H1 (cell line): ENCODE results near the gene MRGPRX2. TPM values are rescaled to one million over a fixed set of nuclear protein-coding genes. Genes with fewer than 3 reads are reported as not detected.

ENCODE experiments used
- CTCF ChIA-PET: fragments of 300-600 bp; sonication (Branson Sonifier 250); formaldehyde crosslinking; loops from one replicate; lab custom pipeline; 2021; ENCODE audit not compliant: partially characterized antibody; lab: Charles Lee
- POLR2A ChIA-PET: fragments of 300-600 bp; sonication (Branson Sonifier 250); formaldehyde crosslinking; loops from one replicate; lab custom pipeline; 2021; ENCODE audit warnings: inconsistent platforms; ENCODE audit not compliant: partially characterized antibody; lab: Charles Lee
- DNase-seq, 2 experiments: peaks; one replicate each; pipeline versions ENCODE4 v3.0.0 to v3.0.0-alpha.2; 2010 to 2022; ENCODE audit warnings: low spot score in 2 of 2, low read depth in 1 of 2, mixed read lengths in 1 of 2
- FAIRE-seq: peaks from 2 replicates; lab custom pipeline; 2011; peaks lifted over from hg19 to GRCh38; lab: Jason Lieb, UNC
- H2AFZ ChIP-seq: 2 replicates; pipeline ENCODE4 v1.8.1; 2012; ENCODE audit warnings: low read length, inconsistent platforms
- H2AK5ac ChIP-seq: 2 replicates; pipeline ENCODE4 v1.6.1; 2013; ENCODE audit warnings: low read depth, low read length
- H2BK120ac ChIP-seq: replicated peaks from 2 replicates; pipeline ENCODE3; 2013; ENCODE audit warnings: low read depth, low read length, inconsistent platforms
- H2BK12ac ChIP-seq: 2 replicates; pipeline ENCODE4 v1.6.1; 2013; ENCODE audit warnings: low read depth, low read length
- H2BK15ac ChIP-seq: 2 replicates; pipeline ENCODE4 v1.6.1; 2013; ENCODE audit warnings: low read length
- H2BK20ac ChIP-seq: 2 replicates; pipeline ENCODE4 v1.6.1; 2013; ENCODE audit warnings: low read length
- H2BK5ac ChIP-seq: 2 replicates; pipeline ENCODE4 v1.6.1; 2013; ENCODE audit warnings: low read depth, low read length
- H3K14ac ChIP-seq: 2 replicates; pipeline ENCODE4 v1.6.1; 2013; ENCODE audit warnings: inconsistent platforms; ENCODE audit not compliant: insufficient read length
- H3K18ac ChIP-seq: 2 replicates; pipeline ENCODE4 v1.6.1; 2013; ENCODE audit warnings: low read length; ENCODE audit errors: extremely low read depth
- H3K23ac ChIP-seq: 2 replicates; pipeline ENCODE4 v1.6.1; 2013; ENCODE audit warnings: inconsistent platforms; ENCODE audit not compliant: insufficient read length
- H3K23me2 ChIP-seq: 2 replicates; pipeline ENCODE4 v1.6.1; 2013; ENCODE audit warnings: low read depth, low read length
- H3K27ac ChIP-seq: 2 replicates; pipeline ENCODE4 v1.6.1; 2011; ENCODE audit warnings: low read depth, low read length, inconsistent platforms
- H3K27me3 ChIP-seq, 4 experiments: replicated peaks in 1 of 4; 1 replicate in 1 of 4; 2 replicates in 3 of 4; pipeline versions ENCODE4 v1.6.1 to v1.8.1; 2011 to 2013; ENCODE audit warnings: low read length in 3 of 4, mild to moderate bottlenecking in 3 of 4, inconsistent platforms in 2 of 4, mixed read lengths in 2 of 4, moderate library complexity in 1 of 4; ENCODE audit not compliant: control insufficient read depth in 3 of 4, insufficient read depth in 3 of 4; ENCODE audit errors: extremely low read depth in 1 of 4
- H3K36me3 ChIP-seq, 4 experiments: 2 replicates each; pipeline versions ENCODE4 v1.6.1 to v1.8.1; 2011 to 2013; ENCODE audit warnings: mild to moderate bottlenecking in 4 of 4, low read length in 3 of 4, moderate library complexity in 2 of 4, control low read depth in 1 of 4, inconsistent platforms in 1 of 4; ENCODE audit not compliant: insufficient read depth in 4 of 4, control insufficient read depth in 2 of 4
- H3K4ac ChIP-seq: replicated peaks from 2 replicates; pipeline ENCODE3; 2013; ENCODE audit warnings: low read length, low read depth, mixed read lengths, inconsistent platforms; ENCODE audit not compliant: insufficient read length
- H3K4me1 ChIP-seq, 4 experiments: replicated peaks in 1 of 4; 1 replicate in 1 of 4; 2 replicates in 3 of 4; pipeline versions ENCODE4 v1.6.1 to v1.8.1; 2011 to 2013; ENCODE audit warnings: low read length in 3 of 4, inconsistent platforms in 2 of 4, mixed read lengths in 1 of 4; ENCODE audit not compliant: insufficient read depth in 4 of 4, control insufficient read depth in 3 of 4
- H3K4me2 ChIP-seq, 2 experiments: 2 replicates each; pipeline versions ENCODE4 v1.6.1 to v1.8.1; 2011 to 2013; ENCODE audit warnings: low read depth in 2 of 2, low read length in 2 of 2, control low read depth in 1 of 2, inconsistent platforms in 1 of 2, mild to moderate bottlenecking in 1 of 2; ENCODE audit not compliant: insufficient read depth in 1 of 2
- H3K4me3 ChIP-seq, 4 experiments: fragments of 200-600, 300-600 bp in 1 of 4; sonication (generic), shearing (Covaris generic), sonication (Bioruptor Twin) in 1 of 4; 2 replicates each; pipeline versions ENCODE4 v1.5.1 to v1.8.1; 2011 to 2016; ENCODE audit warnings: low read length in 4 of 4, low read depth in 3 of 4, control low read depth in 2 of 4, inconsistent platforms in 2 of 4, mild to moderate bottlenecking in 2 of 4, mixed read lengths in 1 of 4, moderate library complexity in 1 of 4; ENCODE audit not compliant: insufficient read depth in 2 of 4; ENCODE audit errors: extremely low read depth in 1 of 4
- H3K56ac ChIP-seq: replicated peaks from 2 replicates; pipeline ENCODE3; 2013; ENCODE audit warnings: low read depth, mild to moderate bottlenecking, mixed read lengths, low read length, inconsistent platforms; ENCODE audit not compliant: insufficient read length
- H3K79me1 ChIP-seq: 2 replicates; pipeline ENCODE4 v1.6.1; 2013; ENCODE audit warnings: low read depth, low read length, control low read depth
- H3K79me2 ChIP-seq, 2 experiments: 2 replicates each; pipeline versions ENCODE4 v1.6.1 to v1.8.1; 2012 to 2013; ENCODE audit warnings: low read length in 2 of 2, mild to moderate bottlenecking in 2 of 2, inconsistent platforms in 1 of 2; ENCODE audit not compliant: insufficient read depth in 2 of 2, control insufficient read depth in 1 of 2
- H3K9ac ChIP-seq, 4 experiments: replicated peaks in 1 of 4; 1 replicate in 1 of 4; 2 replicates in 3 of 4; pipeline versions ENCODE4 v1.6.1 to v1.8.1; 2011 to 2013; ENCODE audit warnings: low read depth in 3 of 4, low read length in 3 of 4, control low read depth in 2 of 4, mild to moderate bottlenecking in 2 of 4, moderate library complexity in 2 of 4, inconsistent platforms in 1 of 4; ENCODE audit errors: extremely low read depth in 1 of 4
- H3K9me3 ChIP-seq, 2 experiments: 2 replicates each; pipeline versions ENCODE4 v1.6.1 to v1.8.1; 2012 to 2013; ENCODE audit warnings: mild to moderate bottlenecking in 2 of 2, moderate library complexity in 2 of 2, control low read depth in 1 of 2, inconsistent platforms in 1 of 2, low read depth in 1 of 2, low read length in 1 of 2, mixed read lengths in 1 of 2; ENCODE audit not compliant: insufficient read depth in 2 of 2
- H4K20me1 ChIP-seq, 2 experiments: replicated peaks in 1 of 2; 2 replicates each; pipeline versions ENCODE3 to v1.8.1; 2011 to 2013; ENCODE audit warnings: inconsistent platforms in 2 of 2, low read length in 2 of 2, mild to moderate bottlenecking in 1 of 2; ENCODE audit not compliant: insufficient read depth in 2 of 2, control insufficient read depth in 1 of 2
- H4K5ac ChIP-seq: 2 replicates; pipeline ENCODE4 v1.6.1; 2013; ENCODE audit warnings: low read length, low read depth, mixed read lengths, inconsistent platforms; ENCODE audit not compliant: insufficient read length
- H4K8ac ChIP-seq: 2 replicates; pipeline ENCODE4 v1.8.0; 2013; ENCODE audit warnings: mild to moderate bottlenecking, moderate library complexity, low read length, inconsistent platforms; ENCODE audit not compliant: insufficient read depth; ENCODE audit errors: extremely low read depth
- H4K91ac ChIP-seq: replicated peaks from 2 replicates; pipeline ENCODE3; 2013; ENCODE audit warnings: low read length, mixed read lengths, inconsistent platforms; ENCODE audit not compliant: insufficient read length
- BACH1 ChIP-seq: IDR thresholded peaks from 2 replicates; pipeline ENCODE4 v1.6.1; 2012; ENCODE audit warnings: low read length, improper control_type of control experiment
- CBX8 ChIP-seq: fragments of 300-800, 300-1000 bp; sonication (generic); IDR thresholded peaks from 2 replicates; pipeline ENCODE4 v1.7.1; 2016; ENCODE audit warnings: low read depth, low read length, borderline replicate concordance
- EGR1 ChIP-seq: IDR thresholded peaks from 2 replicates; pipeline ENCODE4 v1.6.1; 2011; ENCODE audit warnings: low read depth, low read length, borderline replicate concordance
- GABPA ChIP-seq: IDR thresholded peaks from 2 replicates; pipeline ENCODE4 v1.6.1; 2011; ENCODE audit warnings: mild to moderate bottlenecking, low read length, moderate library complexity, borderline replicate concordance; ENCODE audit not compliant: insufficient read depth
- JUND ChIP-seq: IDR thresholded peaks from 2 replicates; pipeline ENCODE4 v1.6.1; 2011; ENCODE audit warnings: mild to moderate bottlenecking, improper control_type of control experiment, low read length
- MAFK ChIP-seq: IDR thresholded peaks from 2 replicates; pipeline ENCODE4 v1.6.1; 2012; ENCODE audit warnings: low read depth, mild to moderate bottlenecking, improper control_type of control experiment, low read length
- WGBS, 2 experiments: shearing (Covaris generic) in 1 of 2; methylation state at CpG; one replicate each; pipeline versions ENCODE4 v1.1.6 to v1.1.7; 2013 to 2015; ENCODE audit warnings: low lambda C conversion rate in 2 of 2, mixed read lengths in 2 of 2, inconsistent platforms in 1 of 2, low coverage in 1 of 2, missing lambda C conversion rate in 1 of 2; ENCODE audit not compliant: insufficient replicate concordance in 2 of 2, insufficient coverage in 1 of 2, insufficient read length in 1 of 2; ENCODE audit errors: extremely low coverage in 1 of 2, missing lambda C conversion rate in 1 of 2; 5-methylcytosine and 5-hydroxymethylcytosine counted together
- polyA plus RNA-seq, 7 experiments: library from polyadenylated mRNA; depleted of rRNA in 3 of 7; stranded (reverse) in 5 of 7; unstranded in 2 of 7; fragments of >200 nt in 5 of 7; fragments of 200-250 nt in 2 of 7; gene quantifications; 1 replicate in 5 of 7; 2 replicates in 1 of 7; 4 replicates in 1 of 7; pipeline versions ENCODE4 v1.2.1 to v1.2.3, GENCODE V29; 2011 to 2013; ENCODE audit warnings: missing spikeins in 2 of 7, mixed read lengths in 2 of 7
- total RNA-seq: library from RNA; stranded (reverse); fragmentation: NEBNext Ultra II Directional; extraction: Animal tissue kit (Norgen Biotek cat#: 25700); gene quantifications from 2 replicates; pipeline ENCODE4 v1.2.1, GENCODE V29; 2021

Gene MRGPRX2
- total and polyA plus RNA-seq, 2 of the 8 experiments (the other 6 are each of a cell fraction or from before 2014, with no cell fraction given), result not detected

- ChIA-PET CTCF (interaction anchor here (0.6 to 1.7 kb wide), 6 partner anchors 9 to 221 kb away, joined by 3 to 6 read pairs (median 3); no protein-coding TSS in a partner anchor), POLR2A (no interaction called here)
- no peak overlapping the region for H4K8ac ChIP-seq
- no peak overlapping the region for H3K27ac ChIP-seq
- H3K14ac ChIP-seq, result no peak overlapping the region
- 70% methylated on average over 1 of the region's 1 CpG; no CpG with 5 or more reads in 1 of the 2 experiments for WGBS, 2 experiments
- no peak for TF ChIP-seq EGR1
- no peak for TF ChIP-seq GABPA
- no peak for TF ChIP-seq BACH1
- TF ChIP-seq CBX8, result no peak
- TF ChIP-seq MAFK, result no peak
- no peak for TF ChIP-seq JUND
- H3K79me2 ChIP-seq, result no peaks in the 10 kb centered on the region
- no peaks in the 10 kb centered on the region for H3K27me3 ChIP-seq
- no peak overlapping the region for H3K56ac ChIP-seq
- no peaks in the 10 kb centered on the region for H3K9me3 ChIP-seq
- no peak overlapping the region for H4K5ac ChIP-seq
- no peak overlapping the region for H2BK20ac ChIP-seq
- H4K91ac ChIP-seq, result no peak overlapping the region
- no peaks in the 10 kb centered on the region for H3K36me3 ChIP-seq
- H2BK120ac ChIP-seq, result no peak overlapping the region
- H3K79me1 ChIP-seq, result no peaks in the 10 kb centered on the region
- H2BK5ac ChIP-seq, result no peak overlapping the region
- H3K18ac ChIP-seq, result no peak overlapping the region
- no peak overlapping the region for H2BK12ac ChIP-seq
- H4K20me1 ChIP-seq, result no peaks in the 10 kb centered on the region
- no peaks in the 10 kb centered on the region for H3K4me1 ChIP-seq
- H3K9ac ChIP-seq, result no peak overlapping the region
- H3K23me2 ChIP-seq, result no peaks in the 10 kb centered on the region
- H2AK5ac ChIP-seq, result no peak overlapping the region
- DNase-seq (no peak), FAIRE-seq (no peak)
- H2BK15ac ChIP-seq, result no peak overlapping the region
- no peak overlapping the region for H3K23ac ChIP-seq
- no peak overlapping the region for H3K4ac ChIP-seq
- no peak overlapping the region for H3K4me3 ChIP-seq
- H3K4me2 ChIP-seq, result no peak overlapping the region
- no peak overlapping the region for H2AFZ ChIP-seq
These were observed 21.1 kb downstream of the MRGPRX2 start for GRCh38 chr11:19039409-19039808.
